H9 (cell line): ENCODE measurements around the gene TEKT5. TPM values are rescaled to one million over a fixed set of nuclear protein-coding genes. Genes with fewer than 3 reads are reported as not detected.

Experiments
- DNase-seq: peaks from one replicate; pipeline ENCODE4 v3.0.0-alpha.2; 2017
- H2AFZ ChIP-seq: one replicate; pipeline ENCODE4 v1.6.1; 2013; ENCODE audit warnings: mild to moderate bottlenecking, low read length, control low read depth, moderate library complexity
- H2AK5ac ChIP-seq: 2 replicates; pipeline ENCODE4 v1.6.1; 2013; ENCODE audit warnings: low read length, control low read depth, mixed read lengths; ENCODE audit not compliant: insufficient read length
- H2BK120ac ChIP-seq: one replicate; pipeline ENCODE4 v1.6.1; 2013; ENCODE audit warnings: low read depth, mild to moderate bottlenecking, low read length, control low read depth, inconsistent platforms; ENCODE audit not compliant: poor library complexity, severe bottlenecking
- H2BK12ac ChIP-seq: 2 replicates; pipeline ENCODE4 v1.6.1; 2013; ENCODE audit warnings: low read length, control low read depth, mixed read lengths, low read depth; ENCODE audit not compliant: insufficient read length
- H2BK15ac ChIP-seq: 2 replicates; pipeline ENCODE4 v1.6.1; 2013; ENCODE audit warnings: low read depth, low read length, control low read depth
- H2BK20ac ChIP-seq: one replicate; pipeline ENCODE4 v1.6.1; 2013; ENCODE audit warnings: low read depth, mild to moderate bottlenecking, low read length, control low read depth, inconsistent platforms; ENCODE audit not compliant: poor library complexity, severe bottlenecking
- H2BK5ac ChIP-seq: 2 replicates; pipeline ENCODE4 v1.6.1; 2013; ENCODE audit warnings: low read length, control low read depth, mixed read lengths; ENCODE audit not compliant: insufficient read length
- H3K14ac ChIP-seq: 2 replicates; pipeline ENCODE4 v1.6.1; 2013; ENCODE audit warnings: low read length, control low read depth; ENCODE audit not compliant: insufficient read depth
- H3K18ac ChIP-seq: 2 replicates; pipeline ENCODE4 v1.6.1; 2013; ENCODE audit warnings: low read depth, mild to moderate bottlenecking, mixed read lengths, low read length, control low read depth; ENCODE audit not compliant: insufficient read length
- H3K23ac ChIP-seq: 2 replicates; pipeline ENCODE4 v1.6.1; 2013; ENCODE audit warnings: low read length, control low read depth, mixed read lengths, low read depth; ENCODE audit not compliant: insufficient read length
- H3K23me2 ChIP-seq: 2 replicates; pipeline ENCODE4 v1.6.1; 2013; ENCODE audit warnings: low read depth, mild to moderate bottlenecking, mixed read lengths, low read length, control low read depth; ENCODE audit not compliant: insufficient read length, poor library complexity, severe bottlenecking
- H3K27ac ChIP-seq: 2 replicates; pipeline ENCODE4 v1.5.1; 2013; ENCODE audit warnings: low read length, control low read depth, mixed read lengths, low read depth; ENCODE audit not compliant: insufficient read length
- H3K27me3 ChIP-seq: 2 replicates; pipeline ENCODE4 v1.6.1; 2013; ENCODE audit warnings: low read length, control low read depth, inconsistent platforms; ENCODE audit not compliant: insufficient read depth
- H3K4ac ChIP-seq: 2 replicates; pipeline ENCODE4 v1.6.1; 2013; ENCODE audit warnings: low read depth, mild to moderate bottlenecking, control low read depth, inconsistent platforms, low read length, moderate library complexity
- H3K4me1 ChIP-seq: 2 replicates; pipeline ENCODE4 v1.6.1; 2013; ENCODE audit warnings: low read length, control low read depth, inconsistent platforms; ENCODE audit not compliant: insufficient read depth
- H3K4me2 ChIP-seq: 2 replicates; pipeline ENCODE4 v1.6.1; 2013; ENCODE audit warnings: low read length, control low read depth, mixed read lengths; ENCODE audit not compliant: insufficient read length, insufficient read depth
- H3K56ac ChIP-seq: 2 replicates; pipeline ENCODE4 v1.6.1; 2013; ENCODE audit warnings: low read depth, mild to moderate bottlenecking, mixed read lengths, low read length, control low read depth; ENCODE audit not compliant: insufficient read length
- H3K79me1 ChIP-seq: 2 replicates; pipeline ENCODE4 v1.6.1; 2013; ENCODE audit warnings: low read depth, mild to moderate bottlenecking, moderate library complexity, low read length, control low read depth, inconsistent platforms; ENCODE audit not compliant: insufficient read depth, poor library complexity, severe bottlenecking
- H3K79me2 ChIP-seq: 2 replicates; pipeline ENCODE4 v1.6.1; 2013; ENCODE audit warnings: low read length, control low read depth, inconsistent platforms; ENCODE audit not compliant: insufficient read depth
- H3K9ac ChIP-seq: 2 replicates; pipeline ENCODE4 v1.6.1; 2013; ENCODE audit warnings: low read length, control low read depth, mixed read lengths; ENCODE audit not compliant: insufficient read length; ENCODE audit errors: extremely low read depth
- H3K9me3 ChIP-seq: one replicate; pipeline ENCODE4 v1.6.1; 2013; ENCODE audit warnings: low read depth, low read length, inconsistent platforms; ENCODE audit not compliant: control insufficient read depth
- H3T11ph ChIP-seq: one replicate; pipeline ENCODE4 v1.6.1; 2013; ENCODE audit warnings: mild to moderate bottlenecking, low read length, control low read depth, inconsistent platforms
- H4K20me1 ChIP-seq: one replicate; pipeline ENCODE4 v1.6.1; 2013; ENCODE audit not compliant: control insufficient read depth, insufficient read length, insufficient read depth
- H4K5ac ChIP-seq: 2 replicates; pipeline ENCODE4 v1.6.1; 2013; ENCODE audit warnings: low read depth, mild to moderate bottlenecking, mixed read lengths, low read length, control low read depth; ENCODE audit not compliant: insufficient read length
- H4K8ac ChIP-seq: replicated peaks from 2 replicates; pipeline ENCODE4 v1.6.1; 2013; ENCODE audit warnings: low read length, control low read depth, mixed read lengths, low read depth; ENCODE audit not compliant: insufficient read length
- H4K91ac ChIP-seq: 2 replicates; pipeline ENCODE4 v1.6.1; 2013; ENCODE audit warnings: low read depth, mild to moderate bottlenecking, moderate library complexity, mixed read lengths, low read length, control low read depth; ENCODE audit not compliant: insufficient read length
- H3K27ac Mint-ChIP-seq, 3 experiments: 2 replicates in 2 of 3; 3 replicates in 1 of 3; pipeline ENCODE4 v1.8.0; 2020 to 2021; ENCODE audit warnings: mixed read lengths in 3 of 3, mild to moderate bottlenecking in 1 of 3, moderate library complexity in 1 of 3
- H3K27me3 Mint-ChIP-seq: 2 replicates; pipeline ENCODE4 v1.8.0; 2021; ENCODE audit warnings: low read depth, mild to moderate bottlenecking, moderate library complexity, mixed read lengths
- H3K36me3 Mint-ChIP-seq, 3 experiments: 2 replicates in 2 of 3; 3 replicates in 1 of 3; pipeline ENCODE4 v1.8.0; 2020 to 2021; ENCODE audit warnings: low read depth in 3 of 3, mixed read lengths in 3 of 3; ENCODE audit not compliant: insufficient read depth in 1 of 3
- H3K4me1 Mint-ChIP-seq, 2 experiments: 2 replicates each; pipeline ENCODE4 v1.8.0; 2020; ENCODE audit warnings: mixed read lengths in 2 of 2
- H3K4me3 Mint-ChIP-seq, 2 experiments: 2 replicates in 1 of 2; 3 replicates in 1 of 2; pipeline ENCODE4 v1.8.0; 2020 to 2021; ENCODE audit warnings: mild to moderate bottlenecking in 2 of 2, mixed read lengths in 2 of 2, moderate library complexity in 1 of 2
- H3K9me3 Mint-ChIP-seq, 2 experiments: 2 replicates in 1 of 2; 3 replicates in 1 of 2; pipeline ENCODE4 v1.8.0; 2020; ENCODE audit warnings: mild to moderate bottlenecking in 2 of 2, mixed read lengths in 2 of 2, moderate library complexity in 1 of 2
- WGBS: extraction: QIAGEN DNeasy Blood & Tissue Kit; methylation state at CpG from one replicate; pipeline ENCODE4 v1.1.7; 2013; ENCODE audit warnings: missing lambda C conversion rate, low lambda C conversion rate, mixed read lengths; ENCODE audit not compliant: insufficient read length; ENCODE audit errors: extremely low coverage; 5-methylcytosine and 5-hydroxymethylcytosine counted together
- total RNA-seq: library from RNA; stranded (reverse); gene quantifications from 2 replicates; pipeline ENCODE4 v1.2.1, GENCODE V29; 2021
- TF ChIP-seq, protein P1 (sequence below): fragments of 200-600 bp; sonication (generic); conservative IDR thresholded peaks from 3 replicates; pipeline ENCODE4 v1.8.0; 2021; ENCODE audit warnings: antibody characterized with exemption, mild to moderate bottlenecking

Gene TEKT5
- total RNA-seq, 1 experiment from 2014 or later: 0.31 TPM

DNA sequence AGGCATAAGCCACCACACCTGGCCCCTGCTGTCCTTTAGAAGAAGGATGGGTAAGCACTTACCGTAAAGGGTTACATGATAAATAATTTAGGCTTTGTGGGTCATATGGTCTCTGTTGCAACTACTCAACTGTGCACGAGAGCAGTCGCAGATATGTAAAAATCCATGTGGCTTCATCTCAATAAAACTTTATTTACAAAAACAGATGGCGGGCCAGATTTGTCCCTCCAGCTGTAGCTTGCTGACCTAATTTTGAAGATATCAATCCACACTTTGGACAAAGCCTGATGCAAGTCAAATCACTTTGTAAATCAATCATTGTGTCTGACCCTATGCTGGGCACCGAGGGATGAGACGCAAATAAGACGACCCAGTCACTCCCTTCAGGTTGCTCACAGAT is 12.1 kb downstream of the TEKT5 start:
- Mint-ChIP-seq H3K4me1 (peaks cover 11 to 29% of the 10 kb centered on the region in 2 experiments), H3K27me3 (peaks cover 7% of the 10 kb centered on the region), H3K27ac (no peak overlapping the region), H3K36me3 (no peaks in the 10 kb centered on the region), H3K9me3 (no peaks in the 10 kb centered on the region; a peak in 1 of 5 replicates), H3K4me3 (no peak overlapping the region)
- Histone ChIP-seq H3K79me1 (no peaks in the 10 kb centered on the region), H2AK5ac (no peak overlapping the region), H3K9ac (no peak overlapping the region), H3K14ac (no peak overlapping the region), H4K20me1 (no peaks in the 10 kb centered on the region), H2BK15ac (no peak overlapping the region), H2BK20ac (no peak overlapping the region), H3K23me2 (no peaks in the 10 kb centered on the region), H3K4ac (no peak overlapping the region), H3K23ac (no peak overlapping the region), H3K79me2 (no peaks in the 10 kb centered on the region), H4K5ac (no peak overlapping the region), H3K27ac (no peak overlapping the region), H3K4me1 (peaks cover 2% of the 10 kb centered on the region; the same call in 1 of the 2 replicates), H4K8ac (no peak overlapping the region), H3K4me2 (no peak overlapping the region), H3K9me3 (no peaks in the 10 kb centered on the region), H3K18ac (no peak overlapping the region), H2BK12ac (no peak overlapping the region), H2BK5ac (no peak overlapping the region), H2BK120ac (no peak overlapping the region), H3T11ph (no peak overlapping the region), H3K56ac (no peak overlapping the region), H2AFZ (no peak overlapping the region), H3K27me3 (no peaks in the 10 kb centered on the region), H4K91ac (no peak overlapping the region)
- no CpG with 5 or more reads among the region's 7 CpGs for WGBS
- TF ChIP-seq, protein P1, sequence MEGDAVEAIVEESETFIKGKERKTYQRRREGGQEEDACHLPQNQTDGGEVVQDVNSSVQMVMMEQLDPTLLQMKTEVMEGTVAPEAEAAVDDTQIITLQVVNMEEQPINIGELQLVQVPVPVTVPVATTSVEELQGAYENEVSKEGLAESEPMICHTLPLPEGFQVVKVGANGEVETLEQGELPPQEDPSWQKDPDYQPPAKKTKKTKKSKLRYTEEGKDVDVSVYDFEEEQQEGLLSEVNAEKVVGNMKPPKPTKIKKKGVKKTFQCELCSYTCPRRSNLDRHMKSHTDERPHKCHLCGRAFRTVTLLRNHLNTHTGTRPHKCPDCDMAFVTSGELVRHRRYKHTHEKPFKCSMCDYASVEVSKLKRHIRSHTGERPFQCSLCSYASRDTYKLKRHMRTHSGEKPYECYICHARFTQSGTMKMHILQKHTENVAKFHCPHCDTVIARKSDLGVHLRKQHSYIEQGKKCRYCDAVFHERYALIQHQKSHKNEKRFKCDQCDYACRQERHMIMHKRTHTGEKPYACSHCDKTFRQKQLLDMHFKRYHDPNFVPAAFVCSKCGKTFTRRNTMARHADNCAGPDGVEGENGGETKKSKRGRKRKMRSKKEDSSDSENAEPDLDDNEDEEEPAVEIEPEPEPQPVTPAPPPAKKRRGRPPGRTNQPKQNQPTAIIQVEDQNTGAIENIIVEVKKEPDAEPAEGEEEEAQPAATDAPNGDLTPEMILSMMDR: no peak
- DNase-seq: no peak
